ENCODE data around the gene CCDC15. TPM values are rescaled to one million over a fixed set of nuclear protein-coding genes. Genes with fewer than 3 reads are reported as not detected.
A peak's percentile ranks its signal among the peaks of the same experiment; 100 is the strongest.

The CCDC15 gene
- total RNA-seq, 6 donors from 2014 or later, result 0.89 to 3.1 (median 1.2) TPM

GRCh38 chr11:125090816-125091215, 136.8 kb downstream of the CCDC15 start:
- Histone ChIP-seq H3K4me1 (peaks cover 0 to 10% (median 2%) of the 10 kb centered on the region in 4 donors), H3K27me3 (no peaks in the 10 kb centered on the region), H3K4me3 (no peak overlapping the region), H3K27ac (no peak overlapping the region), H3K36me3 (peaks cover 0 to 1% (median 0%) of the 10 kb centered on the region in 4 donors), H3K9me3 (no peaks in the 10 kb centered on the region)
- WGBS, 2 donors, result 78 to 93% methylated on average over 5 to 6 of the region's 6 CpGs
- TF ChIP-seq POLR2A (IDR thresholded peaks at IDR 0.05) (no peak), CTCF (IDR thresholded peaks at IDR 0.05) (no peak), EP300 (IDR thresholded peaks at IDR 0.05) (no peak), POLR2AphosphoS5 (IDR thresholded peaks at IDR 0.05) (no peak)
- ATAC-seq (ENCODE audit: low FRiP score in 2 of 2) (peak in 1 of 2 donors; percentile 17), DNase-seq (no peak)

Other genes with a start within 250 kb of the CCDC15 start
- 100 to 1,000 TPM in 1 of 6 donors, 10 to 100 TPM in 5; 30.9 to 111 (median 77.6) TPM for gene NRGN, start 214.3 kb upstream of the CCDC15 start, total RNA-seq
- 10 to 100 TPM; 32.5 to 55.3 (median 40.2) TPM for gene VSIG2, start 201.9 kb upstream of the CCDC15 start, total RNA-seq
- 100 to 1,000 TPM in 4 of 6 donors, 10 to 100 TPM in 2; 39.8 to 177 (median 128) TPM for gene ESAM, start 191.9 kb upstream of the CCDC15 start, total RNA-seq
- 10 to 100 TPM; 10.5 to 69.1 (median 14.0) TPM for gene MSANTD2, start 153.8 kb upstream of the CCDC15 start, total RNA-seq
- 10 to 100 TPM in 2 of 6 donors, 1 to 10 TPM in 4; 6.4 to 40.9 (median 7.5) TPM for gene ROBO3, start 88.8 kb upstream of the CCDC15 start, total RNA-seq
- 100 to 1,000 TPM in 2 of 6 donors, 10 to 100 TPM in 4; 17.3 to 111 (median 50.2) TPM for gene ROBO4, start 56.3 kb upstream of the CCDC15 start, total RNA-seq
- gene HEPN1, start 35.0 kb upstream of the CCDC15 start, total RNA-seq, result not detected
- under 1 TPM in 1 of 6 donors, not detected in 5; 0.14 TPM for gene HEPACAM, start 18.2 kb upstream of the CCDC15 start, total RNA-seq
- gene SLC37A2, start 109.1 kb downstream of the CCDC15 start, total RNA-seq, result 10 to 100 TPM in 4 of 6 donors, 1 to 10 TPM in 2; 3.5 to 32.5 (median 19.1) TPM
- 10 to 100 TPM; 11.1 to 25.1 (median 17.3) TPM for gene TMEM218, start 157.4 kb downstream of the CCDC15 start, total RNA-seq
- gene PKNOX2, start 210.5 kb downstream of the CCDC15 start, total RNA-seq, result 10 to 100 TPM in 2 of 6 donors, 1 to 10 TPM in 4; 2.9 to 15.5 (median 8.4) TPM